Gastrocnemius medialis (tissue), 4 donors: ENCODE results near the gene APBA3.

Experiments
- POLR2A ChIP-seq, 2 donors: fragments of 450-650 bp; IDR thresholded peaks; one replicate each; pipeline ENCODE4 v1.6.1; 2017; ENCODE audit warnings: antibody characterized with exemption in 2 of 2, mild to moderate bottlenecking in 2 of 2, moderate library complexity in 2 of 2
- TF ChIP-seq, protein P1 (sequence below), 5 experiments: fragments of 450-650 bp in 3 of 5; fragments of 200-600 bp in 2 of 5; sonication (generic) in 2 of 5; IDR thresholded peaks in 4 of 5; conservative IDR thresholded peaks in 1 of 5; 1 replicate in 4 of 5; 2 replicates in 1 of 5; pipeline ENCODE4 v1.5.1; 2016 to 2019; ENCODE audit warnings: antibody characterized with exemption in 5 of 5, mild to moderate bottlenecking in 3 of 5, moderate library complexity in 3 of 5

GRCh38 chr19:3778899-3779723 is 17.6 kb upstream of the APBA3 start:
- no peak for TF ChIP-seq POLR2A (IDR thresholded peaks at IDR 0.05)
- TF ChIP-seq, protein P1, sequence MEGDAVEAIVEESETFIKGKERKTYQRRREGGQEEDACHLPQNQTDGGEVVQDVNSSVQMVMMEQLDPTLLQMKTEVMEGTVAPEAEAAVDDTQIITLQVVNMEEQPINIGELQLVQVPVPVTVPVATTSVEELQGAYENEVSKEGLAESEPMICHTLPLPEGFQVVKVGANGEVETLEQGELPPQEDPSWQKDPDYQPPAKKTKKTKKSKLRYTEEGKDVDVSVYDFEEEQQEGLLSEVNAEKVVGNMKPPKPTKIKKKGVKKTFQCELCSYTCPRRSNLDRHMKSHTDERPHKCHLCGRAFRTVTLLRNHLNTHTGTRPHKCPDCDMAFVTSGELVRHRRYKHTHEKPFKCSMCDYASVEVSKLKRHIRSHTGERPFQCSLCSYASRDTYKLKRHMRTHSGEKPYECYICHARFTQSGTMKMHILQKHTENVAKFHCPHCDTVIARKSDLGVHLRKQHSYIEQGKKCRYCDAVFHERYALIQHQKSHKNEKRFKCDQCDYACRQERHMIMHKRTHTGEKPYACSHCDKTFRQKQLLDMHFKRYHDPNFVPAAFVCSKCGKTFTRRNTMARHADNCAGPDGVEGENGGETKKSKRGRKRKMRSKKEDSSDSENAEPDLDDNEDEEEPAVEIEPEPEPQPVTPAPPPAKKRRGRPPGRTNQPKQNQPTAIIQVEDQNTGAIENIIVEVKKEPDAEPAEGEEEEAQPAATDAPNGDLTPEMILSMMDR (IDR thresholded peaks at IDR 0.05 in 4 of 5, conservative IDR thresholded peaks at IDR 0.05 in 1 of 5) = no peak
